HG02571 (cell line): ENCODE results near the gene SSX2IP.
"Not testable (repeated sequence)": the region's sequence is repeated elsewhere in the genome, so short reads cannot be mapped to it uniquely, and the experiment has no call there.

Source experiments
- ATAC-seq: cut with Tn5 transposase; IDR thresholded peaks from one replicate; pipeline ENCODE4 v1.9.1; 2021; ENCODE audit warnings: mild to moderate bottlenecking, moderate library complexity; ENCODE audit not compliant: unreplicated experiment

Gene SSX2IP

DNA sequence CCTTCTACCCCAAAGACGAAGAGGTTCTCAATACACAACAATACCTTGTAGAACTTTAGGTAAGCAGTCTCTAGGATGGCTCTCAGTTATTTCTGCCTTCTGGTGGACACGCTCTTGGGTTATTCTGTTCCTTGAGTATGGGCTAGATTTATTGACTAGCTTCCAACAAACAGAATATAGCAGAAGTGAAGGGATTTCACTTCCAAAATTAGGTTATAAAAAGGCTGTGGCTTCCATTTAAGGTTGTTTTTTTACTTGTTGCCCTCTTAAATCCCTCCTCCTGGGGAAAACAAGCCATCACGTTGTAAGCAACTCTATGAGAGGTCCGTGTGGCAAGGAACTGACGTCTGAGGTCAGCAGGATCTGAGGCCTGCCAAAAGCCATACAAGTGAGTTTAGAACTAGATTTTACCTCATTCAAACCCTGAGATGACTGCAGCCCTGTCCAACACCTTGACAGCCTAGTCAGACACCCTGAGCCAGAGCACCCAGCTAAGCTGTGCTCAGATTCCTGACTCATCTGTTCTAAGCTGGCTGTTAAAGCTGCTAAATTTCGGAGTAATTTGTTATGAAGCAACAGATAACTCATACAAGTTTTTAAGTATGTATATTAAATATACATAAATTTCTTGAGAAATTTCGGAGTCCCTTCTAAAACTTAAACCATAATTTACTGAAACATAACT is 12.7 kb downstream of the SSX2IP start:
- no peak for ATAC-seq

- ATAC-seq: no peak
Observed at GRCh38 chr1:84675631-84676030, 14.6 kb downstream of the SSX2IP start.

GRCh38 chr1:84675106-84675505 is 15.2 kb downstream of the SSX2IP start:
- ATAC-seq: no peak

GRCh38 chr1:84674705-84675104 is 15.6 kb downstream of the SSX2IP start:
- ATAC-seq: no peak

DNA sequence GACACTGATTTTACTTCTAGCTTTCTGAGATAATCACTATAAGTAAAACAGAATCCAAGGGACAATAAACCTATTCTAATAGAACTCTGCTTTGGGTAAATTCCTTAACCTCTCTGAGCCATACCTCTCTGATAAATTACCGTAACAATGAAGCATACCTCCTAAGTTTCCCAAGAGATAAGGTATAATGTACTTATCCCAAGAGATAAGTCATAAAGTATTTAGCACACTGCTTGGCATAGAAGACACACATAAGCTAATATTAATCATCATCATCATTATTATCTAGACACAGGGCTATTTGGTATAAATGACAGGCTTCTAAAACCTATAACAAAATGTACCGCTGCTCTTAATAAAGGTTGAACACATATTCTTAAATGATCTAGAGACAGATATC is 16.2 kb downstream of the SSX2IP start:
- ATAC-seq: no peak

- no peak for ATAC-seq
Observed at GRCh38 chr1:84672080-84672854, 18.0 kb downstream of the SSX2IP start.

DNA sequence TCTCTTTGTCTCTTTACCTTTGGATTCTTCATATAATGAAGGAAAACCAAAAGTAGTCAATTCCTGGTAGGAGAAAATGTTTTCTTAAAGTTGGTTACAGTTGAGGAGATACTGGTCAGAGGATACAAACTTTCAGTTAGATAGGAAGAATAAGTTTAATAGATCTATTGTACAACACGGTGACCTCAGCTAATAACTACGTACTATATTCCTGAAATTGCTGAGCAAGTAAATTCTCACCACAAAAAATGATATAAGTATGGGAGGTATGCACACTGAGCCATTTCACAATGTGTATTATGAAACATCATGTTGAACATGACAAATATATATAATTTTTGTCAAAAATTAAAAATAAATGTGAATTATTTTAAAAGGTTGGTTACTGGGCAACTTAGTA is 20.4 kb downstream of the SSX2IP start:
- no peak for ATAC-seq

DNA sequence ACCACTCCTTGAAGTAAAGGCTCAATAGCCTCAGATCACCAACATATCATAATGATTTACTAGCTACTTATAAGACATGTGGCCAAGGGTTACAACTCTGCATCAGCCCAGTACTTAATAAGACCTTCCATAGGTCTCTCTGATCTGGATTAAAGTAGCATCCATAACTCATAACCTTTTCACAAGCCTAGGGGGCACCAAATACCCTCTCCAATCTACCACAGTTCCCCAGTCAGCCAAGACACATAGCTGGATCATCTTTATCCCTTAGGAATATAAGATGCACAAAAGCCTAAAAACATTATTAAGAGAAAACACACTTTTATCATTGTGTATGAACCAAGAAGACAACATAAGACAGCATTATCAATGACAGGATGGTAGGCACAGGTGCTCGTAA is 22.1 kb downstream of the SSX2IP start:
- ATAC-seq: no peak

DNA sequence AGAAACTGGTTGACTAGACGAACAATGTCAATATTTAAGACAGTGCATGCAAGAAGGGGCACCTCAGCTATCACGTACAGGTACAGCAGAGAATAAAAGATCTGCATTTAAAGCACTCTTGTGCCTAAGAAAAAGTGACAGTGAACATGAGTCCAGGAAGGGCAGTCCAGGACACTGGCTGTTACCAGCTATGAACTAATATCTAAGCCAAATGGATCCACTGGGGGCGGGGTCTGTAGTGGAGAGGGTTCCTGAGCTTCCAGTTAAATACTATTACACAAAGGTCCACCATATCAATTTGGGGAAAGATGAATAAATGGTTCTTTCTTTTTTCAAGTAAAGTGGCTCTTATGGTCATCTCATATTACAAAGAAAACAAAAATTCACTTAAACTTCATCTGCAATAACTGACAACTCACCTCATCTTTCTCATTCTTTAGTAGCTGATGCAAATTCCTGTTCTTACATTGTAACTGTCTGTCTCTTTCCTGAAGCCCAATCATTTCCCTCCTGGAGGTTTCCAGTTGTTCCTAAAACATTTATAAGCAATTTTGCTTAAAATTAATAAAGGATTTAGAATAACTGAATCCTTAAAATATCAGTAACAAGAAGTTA is 24.5 kb downstream of the SSX2IP start:
- no peak for ATAC-seq

GRCh38 chr1:84653130-84653677 is 37.1 kb downstream of the SSX2IP start:
- no peak for ATAC-seq

DNA sequence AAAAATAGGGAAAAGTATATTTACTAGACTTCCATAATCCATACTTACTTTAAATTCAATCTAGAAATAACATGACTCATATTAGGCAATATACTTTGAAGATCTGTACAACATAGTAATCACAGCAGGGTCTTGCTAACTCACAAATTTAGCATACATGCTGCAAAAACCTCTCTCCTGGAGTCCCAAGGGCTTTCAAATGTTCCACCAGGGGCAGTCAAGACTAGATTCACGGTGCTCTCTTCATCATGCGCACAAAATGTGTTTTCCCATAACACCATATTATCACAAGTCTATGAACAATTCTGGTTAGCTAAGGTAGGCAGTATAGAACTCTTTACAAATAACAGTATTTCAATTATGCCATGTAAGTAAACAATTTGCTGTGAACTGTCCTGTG is 45.8 kb downstream of the SSX2IP start:
- no peak for ATAC-seq

DNA sequence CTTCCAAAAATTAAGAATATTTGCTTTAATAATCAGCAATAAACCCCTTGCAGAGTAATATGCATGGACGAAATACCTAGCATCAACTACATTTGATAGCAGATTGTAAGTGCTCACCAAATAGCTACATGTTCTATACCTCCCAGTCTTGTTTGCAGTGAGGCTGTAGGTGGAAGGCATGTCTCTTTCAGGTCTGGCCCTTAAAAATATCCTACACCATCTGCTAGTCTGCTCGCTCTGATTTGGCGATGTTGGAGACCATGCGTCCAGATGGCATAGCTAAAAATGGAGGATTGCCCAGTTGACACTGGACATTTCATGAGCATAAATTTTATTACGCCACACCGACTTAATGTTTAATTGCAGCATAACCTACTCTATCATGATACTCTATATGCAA is 47.1 kb downstream of the SSX2IP start:
- no peak for ATAC-seq

DNA sequence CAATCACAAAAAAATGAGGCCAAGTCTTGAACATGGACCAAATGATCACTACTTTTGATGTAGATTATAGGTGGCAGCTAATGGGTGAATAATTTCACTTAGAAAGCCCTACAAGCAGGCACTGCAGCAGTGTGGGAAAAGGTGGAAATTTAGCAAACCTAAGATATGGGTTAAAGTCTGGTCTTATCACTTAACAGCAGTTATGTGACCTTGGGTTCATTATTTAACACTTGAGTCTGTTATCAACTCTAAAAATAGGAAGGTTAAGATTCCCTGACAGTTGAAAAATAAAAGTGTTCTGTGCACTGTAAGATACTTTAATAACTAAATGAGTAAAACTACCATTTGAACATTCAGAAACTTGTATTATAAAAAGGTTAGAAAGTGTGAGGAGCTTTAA is 47.5 kb downstream of the SSX2IP start:
- ATAC-seq: no peak

DNA sequence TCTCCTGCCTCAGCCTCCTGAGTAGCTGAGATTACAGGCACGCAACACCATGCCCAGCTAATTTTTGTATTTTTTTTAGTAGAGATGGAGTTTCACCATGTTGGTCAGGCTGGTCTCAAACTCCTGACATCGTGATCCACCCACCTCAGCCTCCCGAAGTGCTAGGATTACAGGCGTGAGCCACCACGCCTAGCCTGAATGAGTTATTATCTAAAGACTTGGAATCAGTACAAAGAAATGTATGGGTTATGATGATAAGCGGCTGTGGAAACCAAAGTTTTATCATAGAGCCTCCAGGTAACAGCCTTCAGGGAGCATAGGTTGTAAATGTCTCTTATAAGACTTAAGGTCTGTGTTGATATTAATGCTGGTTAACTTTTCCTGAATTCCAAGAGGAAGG is 50.5 kb downstream of the SSX2IP start:
- not testable (repeated sequence) for ATAC-seq

DNA sequence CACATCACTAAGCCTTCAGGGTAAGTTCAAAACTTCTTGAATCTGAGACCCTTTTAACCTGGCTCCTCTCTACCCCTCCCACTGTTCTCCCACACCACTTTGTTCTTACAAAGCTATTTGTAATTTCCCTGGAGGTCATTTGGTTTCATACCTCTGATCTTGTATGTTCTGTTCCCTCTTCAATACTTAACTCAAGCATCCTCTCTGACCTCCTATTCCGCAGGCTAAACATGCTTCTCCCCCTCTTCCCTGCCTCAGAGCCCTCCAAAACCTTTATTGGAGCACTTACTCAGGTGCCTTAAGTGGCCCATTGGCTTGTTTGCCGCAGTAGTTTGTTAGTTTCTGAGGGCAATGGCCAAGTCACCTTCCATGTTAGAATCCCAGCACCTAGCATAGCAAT is 54.8 kb downstream of the SSX2IP start:
- no peak for ATAC-seq

GRCh38 chr1:84634536-84635205 is 55.6 kb downstream of the SSX2IP start:
- ATAC-seq: no peak

DNA sequence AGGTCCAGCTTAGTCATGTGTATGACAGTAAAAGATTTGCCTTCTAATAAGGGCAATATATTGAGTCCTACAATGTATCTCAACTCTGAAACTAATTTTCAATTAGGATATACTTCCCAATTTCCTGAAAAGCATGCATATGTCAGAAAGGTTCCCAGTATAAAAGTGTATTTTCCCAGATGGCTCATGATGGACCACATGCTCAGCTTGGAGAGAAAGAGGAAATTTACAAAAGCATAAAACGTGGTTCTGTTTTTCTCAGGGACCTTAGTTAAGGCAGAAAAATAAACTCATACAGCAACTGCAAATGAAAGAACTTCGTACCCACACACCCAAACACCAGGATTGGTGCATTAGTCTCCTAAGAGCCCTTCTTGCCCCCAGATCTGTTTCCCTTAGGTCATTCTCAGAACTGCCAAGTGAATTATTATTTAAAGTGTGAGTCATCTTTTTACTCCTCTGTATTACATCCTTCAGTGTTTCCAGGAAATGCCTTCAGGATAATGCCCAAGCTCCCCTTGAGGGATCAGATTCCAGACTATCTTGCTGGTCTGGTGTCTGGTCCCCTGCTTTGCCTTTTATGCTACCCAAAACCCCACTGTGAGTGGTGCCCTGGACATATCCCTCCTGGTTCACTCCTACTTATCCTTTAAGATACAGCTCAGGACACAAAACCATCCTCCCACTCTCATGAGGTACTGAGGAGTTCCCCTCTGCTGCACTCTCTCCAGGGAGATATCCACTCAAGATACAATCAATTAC is 57.4 kb downstream of the SSX2IP start:
- no peak for ATAC-seq

GRCh38 chr1:84632137-84632536 is 58.1 kb downstream of the SSX2IP start:
- no peak for ATAC-seq

DNA sequence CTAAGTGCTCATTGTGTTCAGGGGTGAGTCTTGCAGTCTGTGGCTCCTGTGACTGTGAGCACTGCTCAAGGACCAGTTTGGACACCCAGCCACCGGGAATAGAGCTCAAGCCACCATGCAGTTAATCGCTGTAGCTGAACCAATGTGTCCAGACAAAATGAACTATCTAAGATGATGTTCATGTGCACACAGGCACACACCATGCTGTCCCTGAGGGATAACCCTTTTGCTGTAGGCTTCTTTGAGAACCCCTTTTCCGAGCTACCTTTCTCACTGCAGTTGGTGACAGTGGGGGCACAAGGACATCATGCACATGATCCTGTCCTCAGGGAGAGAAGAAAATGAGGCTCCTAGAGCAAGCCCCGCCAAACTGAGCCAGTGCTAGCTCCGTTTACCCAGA is 65.4 kb downstream of the SSX2IP start:
- no peak for ATAC-seq

- ATAC-seq: no peak
Observed at GRCh38 chr1:84621553-84621952, 68.7 kb downstream of the SSX2IP start.
